ENCODE data around the gene CTNND2. TPM values are rescaled to one million over a fixed set of nuclear protein-coding genes. Genes with fewer than 3 reads are reported as not detected.

Gene CTNND2
- total RNA-seq, 2 donors from 2014 or later: not detected

- Histone ChIP-seq H3K4me3 (no peak overlapping the region), H3K9me3 (no peaks in the 10 kb centered on the region), H3K36me3 (no peaks in the 10 kb centered on the region), H3K27ac (no peak overlapping the region), H3K27me3 (replicated peaks; ENCODE audit: insufficient read depth) (no peaks in the 10 kb centered on the region), H3K4me1 (ENCODE audit: control insufficient read depth in 1 of 2, low read depth in 2 of 2) (no peaks in the 10 kb centered on the region)
- no peak for TF ChIP-seq CTCF (IDR thresholded peaks at IDR 0.05)
- ATAC-seq (ENCODE audit: insufficient number of reproducible peaks, low FRiP score, low read depth) (no peak), DNase-seq (ENCODE audit: low spot score) (no peak)
These were observed 909.9 kb downstream of the CTNND2 start for GRCh38 chr5:10994091-10994986.

GRCh38 chr5:10990634-10991033 is 913.6 kb downstream of the CTNND2 start:
- H3K9me3 ChIP-seq: no peaks in the 10 kb centered on the region
- no peaks in the 10 kb centered on the region for H3K4me1 ChIP-seq (ENCODE audit: control insufficient read depth in 1 of 2, low read depth in 2 of 2)
- ATAC-seq (ENCODE audit: insufficient number of reproducible peaks, low FRiP score, low read depth) (no peak), DNase-seq (ENCODE audit: low spot score) (no peak)
- TF ChIP-seq CTCF (IDR thresholded peaks at IDR 0.05): no peak
- H3K36me3 ChIP-seq: no peaks in the 10 kb centered on the region
- H3K27ac ChIP-seq: no peak overlapping the region
- H3K27me3 ChIP-seq (replicated peaks; ENCODE audit: insufficient read depth): no peaks in the 10 kb centered on the region
- H3K4me3 ChIP-seq: no peak overlapping the region

GRCh38 chr5:10989577-10990263 is 914.5 kb downstream of the CTNND2 start:
- TF ChIP-seq CTCF (IDR thresholded peaks at IDR 0.05): no peak
- DNase-seq (ENCODE audit: low spot score) (no peak), ATAC-seq (ENCODE audit: insufficient number of reproducible peaks, low FRiP score, low read depth) (no peak)
- Histone ChIP-seq H3K36me3 (no peaks in the 10 kb centered on the region), H3K4me1 (ENCODE audit: control insufficient read depth in 1 of 2, low read depth in 2 of 2) (no peaks in the 10 kb centered on the region), H3K27ac (no peak overlapping the region), H3K27me3 (replicated peaks; ENCODE audit: insufficient read depth) (no peaks in the 10 kb centered on the region), H3K9me3 (no peaks in the 10 kb centered on the region), H3K4me3 (no peak overlapping the region)

- no peaks in the 10 kb centered on the region for H3K9me3 ChIP-seq
- no peak overlapping the region for H3K27ac ChIP-seq
- H3K27me3 ChIP-seq (replicated peaks; ENCODE audit: insufficient read depth): no peaks in the 10 kb centered on the region
- H3K36me3 ChIP-seq: no peaks in the 10 kb centered on the region
- no peak for TF ChIP-seq CTCF (IDR thresholded peaks at IDR 0.05)
- no peak for ATAC-seq (ENCODE audit: insufficient number of reproducible peaks, low FRiP score, low read depth)
- DNase-seq (ENCODE audit: low spot score): no peak
- no peak overlapping the region for H3K4me3 ChIP-seq
- no peaks in the 10 kb centered on the region for H3K4me1 ChIP-seq (ENCODE audit: control insufficient read depth in 1 of 2, low read depth in 2 of 2)
These were observed 915.6 kb downstream of the CTNND2 start for GRCh38 chr5:10988622-10989021.

GRCh38 chr5:10987925-10988504 is 916.2 kb downstream of the CTNND2 start:
- H3K27me3 ChIP-seq (replicated peaks; ENCODE audit: insufficient read depth): no peaks in the 10 kb centered on the region
- H3K4me1 ChIP-seq (ENCODE audit: control insufficient read depth in 1 of 2, low read depth in 2 of 2): no peaks in the 10 kb centered on the region
- TF ChIP-seq CTCF (IDR thresholded peaks at IDR 0.05): peak; percentile 14
- no peak for ATAC-seq (ENCODE audit: insufficient number of reproducible peaks, low FRiP score, low read depth)
- no peak overlapping the region for H3K4me3 ChIP-seq
- DNase-seq (ENCODE audit: low spot score): no peak
- H3K36me3 ChIP-seq: no peaks in the 10 kb centered on the region
- no peak overlapping the region for H3K27ac ChIP-seq
- H3K9me3 ChIP-seq: no peaks in the 10 kb centered on the region

Data from thoracic aorta (tissue), 2 donors.